HepG2 (cell line): ENCODE measurements around the gene LMAN2L. TPM values are rescaled to one million over a fixed set of nuclear protein-coding genes. Genes with fewer than 3 reads are reported as not detected.

Experiments
- ATAC-seq: fragments of 200-7000 bp; cut with Tn5 transposase; 3 replicates; pipeline ENCODE4 v1.9.1; 2020; ENCODE audit warnings: mild to moderate bottlenecking, moderate library complexity
- BruUV-seq: library from RNA; stranded (reverse); fragments of 400-500 nt; replicated peaks from 2 replicates; lab custom pipeline; 2021; lab: Mats Ljungman, UMichigan
- CTCF ChIA-PET: fragments of 300-600 bp; formaldehyde crosslinking; extraction: SDS; loops from one replicate; lab custom pipeline; 2021; ENCODE audit warnings: low total read pairs, inconsistent platforms, low intra/inter-chr PET ratio; lab: Yijun Ruan, JAX
- POLR2A ChIA-PET: fragments of 350-600 bp; sonication (Branson Sonifier 250); formaldehyde crosslinking; loops from one replicate; lab custom pipeline; 2020; ENCODE audit warnings: antibody characterized with exemption, inconsistent platforms; lab: Yijun Ruan, JAX
- DNase-seq: peaks from one replicate; pipeline ENCODE4 v3.0.0-alpha.2; 2015; ENCODE audit warnings: low spot score
- FAIRE-seq: peaks from 3 replicates; lab custom pipeline; 2011; peaks lifted over from hg19 to GRCh38; lab: Jason Lieb, UNC
- H2AFZ ChIP-seq: one replicate; pipeline ENCODE4 v1.6.1; 2011; ENCODE audit warnings: low read length, inconsistent platforms
- H3K27ac ChIP-seq: fragments of 300-600 bp; 3 replicates; pipeline ENCODE4 v1.8.0; 2011; ENCODE audit warnings: mixed run types, mild to moderate bottlenecking, mixed read lengths, low read length, inconsistent platforms; ENCODE audit not compliant: insufficient read depth; ENCODE audit errors: extremely low read length
- H3K27me3 ChIP-seq, 2 experiments: fragments of 200-600 bp in 1 of 2; 2 replicates in 1 of 2; 3 replicates in 1 of 2; pipeline versions ENCODE4 v1.6.0 to v1.8.0; 2011; ENCODE audit warnings: low read length in 2 of 2, mild to moderate bottlenecking in 2 of 2, moderate library complexity in 2 of 2, inconsistent platforms in 1 of 2; ENCODE audit not compliant: insufficient read depth in 2 of 2, control insufficient read depth in 1 of 2
- H3K36me3 ChIP-seq, 2 experiments: fragments of 200-600 bp in 1 of 2; replicated peaks in 1 of 2; 2 replicates in 1 of 2; 3 replicates in 1 of 2; pipeline versions ENCODE4 v1.5.1 to v1.8.0; 2011; ENCODE audit warnings: low read length in 2 of 2, inconsistent platforms in 1 of 2; ENCODE audit not compliant: insufficient read depth in 2 of 2, control insufficient read depth in 1 of 2
- H3K4me1 ChIP-seq: 2 replicates; pipeline ENCODE4 v1.5.1; 2012; ENCODE audit warnings: low read length, inconsistent platforms; ENCODE audit not compliant: insufficient read depth
- H3K4me2 ChIP-seq: 2 replicates; pipeline ENCODE4 v1.6.0; 2011; ENCODE audit warnings: low read depth, low read length, inconsistent platforms
- H3K4me3 ChIP-seq, 3 experiments: fragments of 200-600 bp in 1 of 3; sonication (generic), shearing (Covaris generic) in 1 of 3; replicated peaks in 1 of 3; 2 replicates each; pipeline ENCODE4 v1.5.1; 2011 to 2016; ENCODE audit warnings: low read length in 3 of 3, inconsistent platforms in 2 of 3, low read depth in 2 of 3, mild to moderate bottlenecking in 2 of 3, control low read depth in 1 of 3, mixed read lengths in 1 of 3; ENCODE audit not compliant: insufficient read depth in 1 of 3
- H3K79me2 ChIP-seq: one replicate; pipeline ENCODE4 v1.6.1; 2011; ENCODE audit warnings: low read length, inconsistent platforms; ENCODE audit not compliant: insufficient read depth
- H3K9ac ChIP-seq: 2 replicates; pipeline ENCODE4 v1.6.0; 2011; ENCODE audit warnings: mild to moderate bottlenecking, low read depth, low read length, inconsistent platforms; ENCODE audit not compliant: insufficient read depth
- H3K9me3 ChIP-seq: 2 replicates; pipeline ENCODE4 v1.5.1; 2012; ENCODE audit warnings: mild to moderate bottlenecking, low read length
- H4K20me1 ChIP-seq: 2 replicates; pipeline ENCODE4 v1.6.0; 2011; ENCODE audit warnings: inconsistent platforms, mild to moderate bottlenecking, low read length, moderate library complexity; ENCODE audit not compliant: insufficient read depth
- CEBPB ChIP-seq: IDR thresholded peaks from 2 replicates; pipeline ENCODE4 v1.6.1; 2011; ENCODE audit warnings: low read depth, low read length, improper control_type of control experiment, borderline replicate concordance
- FOXA1 ChIP-seq, 2 experiments: fragments of 450-650 bp in 1 of 2; sonication (generic) in 1 of 2; formaldehyde crosslinking in 1 of 2; IDR thresholded peaks; 2 replicates each; pipeline versions ENCODE4 v1.4.0 to v1.6.1; 2016 to 2020; ENCODE audit warnings: missing genetic modification reagents in 1 of 2
- FOXK2 ChIP-seq: fragments of 450-650 bp; IDR thresholded peaks from 2 replicates; pipeline ENCODE4 v1.6.1; 2016
- KDM1A ChIP-seq: IDR thresholded peaks from 2 replicates; pipeline ENCODE4 v1.6.1; 2016; ENCODE audit warnings: missing compliant biosample characterization
- MIER3 ChIP-seq: IDR thresholded peaks from 2 replicates; pipeline ENCODE4 v1.6.1; 2016; ENCODE audit warnings: missing compliant biosample characterization, borderline replicate concordance
- RBM22 ChIP-seq: fragments of 200-400 bp; formaldehyde crosslinking; optimal IDR thresholded peaks from 2 replicates; pipeline ENCODE3; 2017; ENCODE audit warnings: mild to moderate bottlenecking, low read length, moderate library complexity
- YEATS4 ChIP-seq: sonication (generic); formaldehyde crosslinking; IDR thresholded peaks from 2 replicates; pipeline ENCODE4 v1.4.0; 2020; ENCODE audit warnings: missing genetic modification reagents, borderline replicate concordance
- ZBTB8A ChIP-seq: sonication (generic); formaldehyde crosslinking; IDR thresholded peaks from 2 replicates; pipeline ENCODE4 v1.4.0; 2020; ENCODE audit warnings: mild to moderate bottlenecking, low read depth, missing genetic modification reagents, borderline replicate concordance
- ZNF530 ChIP-seq: sonication (generic); formaldehyde crosslinking; IDR thresholded peaks from 2 replicates; pipeline ENCODE4 v1.5.0; 2020; ENCODE audit warnings: low read depth, mild to moderate bottlenecking, missing genetic modification reagents
- ZNF546 ChIP-seq: sonication (generic); formaldehyde crosslinking; conservative IDR thresholded peaks from 2 replicates; pipeline ENCODE4 v1.8.1; 2023; ENCODE audit warnings: mild to moderate bottlenecking, missing genetic modification reagents
- ZNF552 ChIP-seq: sonication (generic); formaldehyde crosslinking; IDR thresholded peaks from 2 replicates; pipeline ENCODE4 v1.9.0; 2022; ENCODE audit warnings: missing genetic modification reagents, mild to moderate bottlenecking, borderline replicate concordance
- WGBS: methylation state at CpG from one replicate; pipeline ENCODE4 v1.1.6; 2017; ENCODE audit warnings: low lambda C conversion rate; 5-methylcytosine and 5-hydroxymethylcytosine counted together
- in situ Hi-C: cut with HindIII; loops from 2 replicates; pipeline ENCODE4 v1.10.0; 2017; ENCODE audit warnings: low pct_unique_long_range_greater_than_20kb; ENCODE audit not compliant: extremely low pct_ligation_motif_present
- intact Hi-C: fragments of 100-400 bp; cut with micrococcal nuclease; formaldehyde crosslinking; loops from one replicate; pipeline ENCODE4 v1.10.0; 2022; ENCODE audit not compliant: unreplicated experiment
- polyA plus RNA-seq, 8 experiments: library from polyadenylated mRNA; depleted of rRNA in 3 of 8; stranded (reverse) in 7 of 8; unstranded in 1 of 8; fragments of >200 nt; fragmentation: Illumina TruSeq in 4 of 8; extraction: Trizol in 4 of 8; gene quantifications; 2 replicates each; pipeline versions ENCODE4 v1.2.1 to v1.2.3, GENCODE V29; 2011 to 2016; ENCODE audit warnings: low read depth in 4 of 8, missing spikeins in 1 of 8, mixed read lengths in 1 of 8; ENCODE audit not compliant: insufficient read depth in 1 of 8
- total RNA-seq, 5 experiments: library from RNA; depleted of rRNA; stranded (reverse); fragments of >200 nt; fragmentation: Illumina TruSeq; extraction: Trizol; gene quantifications; 2 replicates each; pipeline ENCODE4 v1.2.3, GENCODE V29; 2016; ENCODE audit warnings: low read depth in 1 of 5
- TF ChIP-seq, protein P1 (sequence below): sonication (generic); formaldehyde crosslinking; IDR thresholded peaks from 2 replicates; pipeline ENCODE4 v1.4.0; 2020; ENCODE audit warnings: missing genetic modification reagents
- TF ChIP-seq, protein P2 (sequence below): fragments of 450-650 bp; IDR thresholded peaks from 2 replicates; pipeline ENCODE4 v1.6.1; 2016
- TF ChIP-seq, protein P3 (sequence below): sonication (generic); formaldehyde crosslinking; conservative IDR thresholded peaks from 2 replicates; pipeline ENCODE4 v1.4.0; 2020; ENCODE audit warnings: missing genetic modification reagents
- TF ChIP-seq, protein P4 (sequence below): sonication (generic); formaldehyde crosslinking; IDR thresholded peaks from 2 replicates; pipeline ENCODE4 v1.9.0; 2021; ENCODE audit warnings: missing genetic modification reagents, mild to moderate bottlenecking, borderline replicate concordance
- TF ChIP-seq, protein P5 (sequence below): IDR thresholded peaks from 2 replicates; pipeline ENCODE4 v1.6.1; 2016; ENCODE audit warnings: missing biosample characterization, missing genetic modification reagents, low read depth

LMAN2L gene
- total and polyA plus RNA-seq, 2 of the 13 experiments (the other 11 are each of a cell fraction or from before 2014, with no cell fraction given) = 39.1 to 57.9 TPM

DNA sequence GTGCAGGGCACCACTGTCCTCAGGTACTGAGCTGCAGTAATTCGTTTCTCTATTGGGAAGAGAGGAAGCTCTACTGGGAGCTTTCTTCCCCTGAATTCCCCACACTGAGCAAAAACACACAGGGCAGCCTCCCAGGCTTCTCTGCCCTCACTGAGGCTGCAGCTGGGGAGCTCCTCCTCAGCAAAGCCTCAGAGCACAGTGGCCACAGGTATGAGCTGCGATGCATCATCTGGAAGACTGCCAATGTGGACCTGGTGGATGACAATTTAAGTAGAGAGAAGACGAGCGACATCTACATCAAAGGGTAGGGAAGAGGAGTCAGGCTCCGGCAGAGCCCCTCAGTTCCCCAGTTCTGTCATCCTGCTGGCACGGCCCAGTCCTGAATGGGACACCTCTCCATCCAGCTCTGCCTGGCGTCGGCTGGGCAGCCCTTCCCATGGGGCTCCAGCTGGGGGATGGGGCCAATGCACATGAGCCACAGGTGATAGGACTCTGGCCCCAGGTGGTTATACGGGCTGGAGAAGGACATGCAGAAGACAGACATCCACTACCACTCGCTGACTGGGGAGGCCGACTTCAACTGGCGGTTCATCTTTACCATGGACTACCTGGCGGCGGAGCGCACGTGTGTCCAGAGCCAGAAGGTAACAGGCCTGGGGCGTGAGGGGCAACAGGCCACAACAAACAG is 37.6 kb downstream of the LMAN2L start (continued):
- TF ChIP-seq, protein P1, sequence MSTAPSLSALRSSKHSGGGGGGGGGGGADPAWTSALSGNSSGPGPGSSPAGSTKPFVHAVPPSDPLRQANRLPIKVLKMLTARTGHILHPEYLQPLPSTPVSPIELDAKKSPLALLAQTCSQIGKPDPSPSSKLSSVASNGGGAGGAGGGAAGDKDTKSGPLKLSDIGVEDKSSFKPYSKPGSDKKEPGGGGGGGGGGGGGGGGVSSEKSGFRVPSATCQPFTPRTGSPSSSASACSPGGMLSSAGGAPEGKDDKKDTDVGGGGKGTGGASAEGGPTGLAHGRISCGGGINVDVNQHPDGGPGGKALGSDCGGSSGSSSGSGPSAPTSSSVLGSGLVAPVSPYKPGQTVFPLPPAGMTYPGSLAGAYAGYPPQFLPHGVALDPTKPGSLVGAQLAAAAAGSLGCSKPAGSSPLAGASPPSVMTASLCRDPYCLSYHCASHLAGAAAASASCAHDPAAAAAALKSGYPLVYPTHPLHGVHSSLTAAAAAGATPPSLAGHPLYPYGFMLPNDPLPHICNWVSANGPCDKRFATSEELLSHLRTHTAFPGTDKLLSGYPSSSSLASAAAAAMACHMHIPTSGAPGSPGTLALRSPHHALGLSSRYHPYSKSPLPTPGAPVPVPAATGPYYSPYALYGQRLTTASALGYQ (CRISPR knock-in tag) = no peak
- TF ChIP-seq RBM22 (peak; percentile 80), FOXK2 (no peak), CEBPB (no peak), ZNF530 (CRISPR knock-in tag) (no peak), KDM1A (no peak), ZBTB8A (CRISPR knock-in tag) (no peak), MIER3 (CRISPR knock-in tag) (no peak)
- TF ChIP-seq, protein P2, sequence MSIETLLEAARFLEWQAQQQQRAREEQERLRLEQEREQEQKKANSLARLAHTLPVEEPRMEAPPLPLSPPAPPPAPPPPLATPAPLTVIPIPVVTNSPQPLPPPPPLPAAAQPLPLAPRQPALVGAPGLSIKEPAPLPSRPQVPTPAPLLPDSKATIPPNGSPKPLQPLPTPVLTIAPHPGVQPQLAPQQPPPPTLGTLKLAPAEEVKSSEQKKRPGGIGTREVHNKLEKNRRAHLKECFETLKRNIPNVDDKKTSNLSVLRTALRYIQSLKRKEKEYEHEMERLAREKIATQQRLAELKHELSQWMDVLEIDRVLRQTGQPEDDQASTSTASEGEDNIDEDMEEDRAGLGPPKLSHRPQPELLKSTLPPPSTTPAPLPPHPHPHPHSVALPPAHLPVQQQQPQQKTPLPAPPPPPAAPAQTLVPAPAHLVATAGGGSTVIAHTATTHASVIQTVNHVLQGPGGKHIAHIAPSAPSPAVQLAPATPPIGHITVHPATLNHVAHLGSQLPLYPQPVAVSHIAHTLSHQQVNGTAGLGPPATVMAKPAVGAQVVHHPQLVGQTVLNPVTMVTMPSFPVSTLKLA = no peak

DNA sequence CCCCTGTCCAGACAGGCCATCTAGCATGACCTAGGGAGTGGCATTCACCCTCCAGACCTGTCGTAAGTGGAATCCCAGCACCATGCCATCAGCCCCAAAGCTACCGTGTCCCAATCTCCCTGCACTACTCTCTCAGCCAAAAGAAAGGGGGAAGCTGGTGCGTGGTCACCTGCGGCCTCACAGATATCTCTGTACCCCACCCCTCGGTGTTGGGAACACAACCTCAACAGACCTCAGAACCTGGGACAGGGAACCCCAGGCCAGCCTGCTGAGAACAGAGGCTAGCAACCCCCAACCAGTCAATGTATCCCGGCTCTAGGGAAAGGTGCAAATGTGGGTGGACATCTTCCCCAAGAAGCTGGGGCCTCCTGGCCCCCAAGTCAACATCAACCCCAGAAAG is 38.2 kb downstream of the LMAN2L start:
- Histone ChIP-seq H3K9me3 (no peaks in the 10 kb centered on the region), H3K27ac (no peak overlapping the region), H3K4me1 (no peaks in the 10 kb centered on the region), H3K27me3 (no peaks in the 10 kb centered on the region), H3K79me2 (no peaks in the 10 kb centered on the region), H2AFZ (no peak overlapping the region), H4K20me1 (no peaks in the 10 kb centered on the region; the same call in 1 of the 2 replicates), H3K4me3 (no peak overlapping the region), H3K4me2 (no peak overlapping the region), H3K9ac (no peak overlapping the region), H3K36me3 (peaks cover 7 to 25% of the 10 kb centered on the region in 2 experiments; a peak in 4 of 5 replicates)
- intact Hi-C loops (no loop called here), in situ Hi-C loops (no loop called here)
- ChIA-PET POLR2A (interaction anchor here (1.2 kb wide), 1 partner anchor 9 kb away, joined by 5 read pairs; no protein-coding TSS in a partner anchor), CTCF (no interaction called here)
- FAIRE-seq = no peak
- 100% methylated on average over 6 of the region's 6 CpGs for WGBS
- ATAC-seq = no peak
- no peak for DNase-seq
- no TSS peak for BruUV-seq
- TF ChIP-seq, protein P3, sequence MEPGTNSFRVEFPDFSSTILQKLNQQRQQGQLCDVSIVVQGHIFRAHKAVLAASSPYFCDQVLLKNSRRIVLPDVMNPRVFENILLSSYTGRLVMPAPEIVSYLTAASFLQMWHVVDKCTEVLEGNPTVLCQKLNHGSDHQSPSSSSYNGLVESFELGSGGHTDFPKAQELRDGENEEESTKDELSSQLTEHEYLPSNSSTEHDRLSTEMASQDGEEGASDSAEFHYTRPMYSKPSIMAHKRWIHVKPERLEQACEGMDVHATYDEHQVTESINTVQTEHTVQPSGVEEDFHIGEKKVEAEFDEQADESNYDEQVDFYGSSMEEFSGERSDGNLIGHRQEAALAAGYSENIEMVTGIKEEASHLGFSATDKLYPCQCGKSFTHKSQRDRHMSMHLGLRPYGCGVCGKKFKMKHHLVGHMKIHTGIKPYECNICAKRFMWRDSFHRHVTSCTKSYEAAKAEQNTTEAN (CRISPR knock-in tag) = no peak
- TF ChIP-seq, protein P4, sequence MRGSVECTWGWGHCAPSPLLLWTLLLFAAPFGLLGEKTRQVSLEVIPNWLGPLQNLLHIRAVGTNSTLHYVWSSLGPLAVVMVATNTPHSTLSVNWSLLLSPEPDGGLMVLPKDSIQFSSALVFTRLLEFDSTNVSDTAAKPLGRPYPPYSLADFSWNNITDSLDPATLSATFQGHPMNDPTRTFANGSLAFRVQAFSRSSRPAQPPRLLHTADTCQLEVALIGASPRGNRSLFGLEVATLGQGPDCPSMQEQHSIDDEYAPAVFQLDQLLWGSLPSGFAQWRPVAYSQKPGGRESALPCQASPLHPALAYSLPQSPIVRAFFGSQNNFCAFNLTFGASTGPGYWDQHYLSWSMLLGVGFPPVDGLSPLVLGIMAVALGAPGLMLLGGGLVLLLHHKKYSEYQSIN (CRISPR knock-in tag) = no peak
- TF ChIP-seq YEATS4 (CRISPR knock-in tag) = no peak
- no peak for TF ChIP-seq ZNF552 (CRISPR knock-in tag)
- TF ChIP-seq, protein P5, sequence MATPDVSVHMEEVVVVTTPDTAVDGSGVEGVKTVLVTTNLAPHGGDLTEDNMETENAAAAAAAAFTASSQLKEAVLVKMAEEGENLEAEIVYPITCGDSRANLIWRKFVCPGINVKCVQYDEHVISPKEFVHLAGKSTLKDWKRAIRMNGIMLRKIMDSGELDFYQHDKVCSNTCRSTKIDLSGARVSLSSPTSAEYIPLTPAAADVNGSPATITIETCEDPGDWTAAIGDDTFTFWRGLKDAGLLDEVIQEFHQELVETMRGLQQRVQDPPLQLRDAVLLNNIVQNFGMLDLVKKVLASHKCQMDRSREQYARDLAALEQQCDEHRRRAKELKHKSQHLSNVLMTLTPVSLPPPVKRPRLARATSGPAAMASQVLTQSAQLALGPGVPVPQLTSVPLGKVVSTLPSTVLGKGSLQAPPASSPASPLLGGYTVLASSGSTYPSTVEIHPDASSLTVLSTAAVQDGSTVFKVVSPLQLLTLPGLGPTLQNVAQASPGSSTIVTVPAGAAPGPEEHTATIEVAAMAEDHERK (CRISPR knock-in tag) = no peak
- TF ChIP-seq FOXA1 (IDR thresholded peaks at IDR 0.05) = no peak
- no peak for TF ChIP-seq FOXA1 (CRISPR knock-in tag; IDR thresholded peaks at IDR 0.05)
- TF ChIP-seq ZNF546 (CRISPR knock-in tag) = no peak
